ENCODE measurements around the gene MFAP5.
A peak's percentile ranks its signal among the peaks of the same experiment; 100 is the strongest.

- peak; percentile 58 to 75 for TF ChIP-seq CTCF (IDR thresholded peaks at IDR 0.05; ENCODE audit: extremely low read depth in 1 of 2, insufficient read depth in 1 of 2, low read depth in 1 of 2, low read length in 2 of 2)
- no peak for TF ChIP-seq POLR2AphosphoS5 (IDR thresholded peaks at IDR 0.05; ENCODE audit: insufficient read depth, low read depth, low read length)
- no peak for TF ChIP-seq EZH2 (IDR thresholded peaks at IDR 0.05; ENCODE audit: borderline replicate concordance, low read depth, low read length, severe bottlenecking)
- no peak for TF ChIP-seq POLR2A (IDR thresholded peaks at IDR 0.05; ENCODE audit: low read depth, low read length)
- no peak for TF ChIP-seq JUN (IDR thresholded peaks at IDR 0.05; ENCODE audit: borderline replicate concordance, insufficient read depth, insufficient read length, low read depth)
- no peak for TF ChIP-seq MYC (IDR thresholded peaks at IDR 0.05; ENCODE audit: low read depth, low read length)
- no peak for TF ChIP-seq GATA2 (IDR thresholded peaks at IDR 0.05; ENCODE audit: insufficient read depth, insufficient read length, low read depth, low read length)
- TF ChIP-seq MAX (IDR thresholded peaks at IDR 0.05; ENCODE audit: insufficient read depth, insufficient read length), result no peak
- no peak for TF ChIP-seq FOS (IDR thresholded peaks at IDR 0.05; ENCODE audit: borderline replicate concordance, insufficient read depth, low read length)
These were observed 53.5 kb downstream of the MFAP5 start for GRCh38 chr12:8609061-8609570.

Measured in endothelial cell of umbilical vein (primary cell).